ENCODE measurements around the gene EGR1. TPM values are rescaled to one million over a fixed set of nuclear protein-coding genes. Genes with fewer than 3 reads are reported as not detected.

The EGR1 gene
- total and polyA plus RNA-seq, 2 of the 4 experiments (the other 2 are of a cell fraction), result 2.9 to 104 TPM

GRCh38 chr5:138444774-138445546, 20.3 kb upstream of the EGR1 start:
- no peak overlapping the region for H2AFZ ChIP-seq (replicated peaks; ENCODE audit: low read length, poor library complexity)

More at GRCh38 chr5:138444774-138445546, 20.3 kb upstream of the EGR1 start:
- Histone ChIP-seq H3K4me1 (ENCODE audit: control insufficient read depth, insufficient read depth, low read length) (peaks cover 2% of the 10 kb centered on the region; the same call in 1 of the 2 replicates), H3K9me1 (ENCODE audit: insufficient read depth, low read length) (peaks cover 7% of the 10 kb centered on the region; the same call in 1 of the 2 replicates), H3K23ac (ENCODE audit: low read depth, low read length) (no peak overlapping the region), H3K18ac (ENCODE audit: low read depth, low read length) (no peak overlapping the region), H3K27me3 (ENCODE audit: control insufficient read depth, insufficient read depth, low read length) (no peaks in the 10 kb centered on the region), H2AK5ac (ENCODE audit: low read depth, low read length) (no peak overlapping the region), H2AK9ac (replicated peaks; ENCODE audit: low read depth, low read length, poor library complexity) (no peak overlapping the region), H3K27ac (ENCODE audit: insufficient read depth, low read length) (no peak overlapping the region), H3K56ac (ENCODE audit: extremely low read depth, insufficient read depth, low read length) (no peak overlapping the region), H3K79me1 (ENCODE audit: low read depth in 1 of 2, low read length in 2 of 2) (peaks cover 0 to under 1% of the 10 kb centered on the region in 2 experiments; a peak in 2 of 4 replicates), H2BK15ac (ENCODE audit: low read depth, low read length) (no peak overlapping the region), H2BK5ac (ENCODE audit: low read depth, low read length, poor library complexity, severe bottlenecking) (no peak overlapping the region), H3K4ac (ENCODE audit: low read depth, low read length) (no peak overlapping the region), H4K91ac (ENCODE audit: insufficient read depth, low read depth, low read length) (no peak overlapping the region), H4K20me1 (ENCODE audit: insufficient read depth, low read length) (no peaks in the 10 kb centered on the region), H3K4me2 (ENCODE audit: low read depth, low read length) (no peak overlapping the region), H2BK120ac (ENCODE audit: low read depth, low read length) (no peak overlapping the region), H3K9ac (ENCODE audit: low read depth, low read length) (no peak overlapping the region), H3K9me3 (ENCODE audit: control insufficient read depth, insufficient read depth, low read length) (no peaks in the 10 kb centered on the region), H3K4me3 (ENCODE audit: insufficient read depth, low read depth, low read length) (no peak overlapping the region), H3K36me3 (ENCODE audit: control insufficient read depth, insufficient read depth, low read length) (no peaks in the 10 kb centered on the region), H2BK20ac (ENCODE audit: low read depth, low read length) (no peak overlapping the region), H4K8ac (ENCODE audit: low read depth in 2 of 2, low read length in 2 of 2) (no peak overlapping the region), H3K14ac (replicated peaks; ENCODE audit: low read depth, low read length) (no peak overlapping the region), H4K5ac (ENCODE audit: low read depth, low read length) (no peak overlapping the region)
- ATAC-seq (ENCODE audit: low read depth) (no peak), DNase-seq (no peak)
- intact Hi-C loops (cut with micrococcal nuclease), result no loop called here
- TF ChIP-seq ELK1 (IDR thresholded peaks at IDR 0.05; ENCODE audit: borderline replicate concordance, low read depth, low read length) (no peak), BHLHE40 (IDR thresholded peaks at IDR 0.05; ENCODE audit: low read depth, low read length) (no peak), SMC3 (IDR thresholded peaks at IDR 0.05; ENCODE audit: low read depth, low read length) (no peak), MXI1 (IDR thresholded peaks at IDR 0.05; ENCODE audit: borderline replicate concordance, low read depth, low read length) (no peak), RFX5 (IDR thresholded peaks at IDR 0.05; ENCODE audit: low read depth, low read length) (no peak), RAD21 (IDR thresholded peaks at IDR 0.05; ENCODE audit: low read length) (no peak), NFE2L2 (IDR thresholded peaks at IDR 0.05; ENCODE audit: low read depth, low read length) (no peak), RCOR1 (IDR thresholded peaks at IDR 0.05; ENCODE audit: insufficient replicate concordance, low read length) (no peak)
- TF ChIP-seq, protein P1, sequence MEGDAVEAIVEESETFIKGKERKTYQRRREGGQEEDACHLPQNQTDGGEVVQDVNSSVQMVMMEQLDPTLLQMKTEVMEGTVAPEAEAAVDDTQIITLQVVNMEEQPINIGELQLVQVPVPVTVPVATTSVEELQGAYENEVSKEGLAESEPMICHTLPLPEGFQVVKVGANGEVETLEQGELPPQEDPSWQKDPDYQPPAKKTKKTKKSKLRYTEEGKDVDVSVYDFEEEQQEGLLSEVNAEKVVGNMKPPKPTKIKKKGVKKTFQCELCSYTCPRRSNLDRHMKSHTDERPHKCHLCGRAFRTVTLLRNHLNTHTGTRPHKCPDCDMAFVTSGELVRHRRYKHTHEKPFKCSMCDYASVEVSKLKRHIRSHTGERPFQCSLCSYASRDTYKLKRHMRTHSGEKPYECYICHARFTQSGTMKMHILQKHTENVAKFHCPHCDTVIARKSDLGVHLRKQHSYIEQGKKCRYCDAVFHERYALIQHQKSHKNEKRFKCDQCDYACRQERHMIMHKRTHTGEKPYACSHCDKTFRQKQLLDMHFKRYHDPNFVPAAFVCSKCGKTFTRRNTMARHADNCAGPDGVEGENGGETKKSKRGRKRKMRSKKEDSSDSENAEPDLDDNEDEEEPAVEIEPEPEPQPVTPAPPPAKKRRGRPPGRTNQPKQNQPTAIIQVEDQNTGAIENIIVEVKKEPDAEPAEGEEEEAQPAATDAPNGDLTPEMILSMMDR (conservative IDR thresholded peaks at IDR 0.05; ENCODE audit: low read depth, low read length), result no peak
- ChIA-PET CTCF (interaction anchor here (1.3 kb wide), 1 partner anchor 59 kb away, joined by 3 read pairs; no protein-coding TSS in a partner anchor), POLR2A (ENCODE audit: unreplicated experiment) (no interaction called here)
- WGBS, 2 experiments (ENCODE audit: extremely low coverage in 2 of 2, insufficient read length in 1 of 2), result 90% methylated on average over 8 of the region's 22 CpGs; no CpG with 5 or more reads in 1 of the 2 experiments
- dilution Hi-C loops (cut with HindIII; ENCODE audit: low sequenced_read_pairs, unreplicated experiment), result no loop called here
- no TSS peak for BruUV-seq (replicated peaks)
- in situ Hi-C loops (cut with MboI; ENCODE audit: low sequenced_read_pairs), result no loop called here

All from IMR-90 (cell line).